Measurements from ENCODE around the gene TNRC6A. TPM values are rescaled to one million over a fixed set of nuclear protein-coding genes. Genes with fewer than 3 reads are reported as not detected.

The TNRC6A gene
- total and polyA plus RNA-seq, 2 of the 13 experiments (the other 11 are each of a cell fraction or from before 2014, with no cell fraction given): 30.9 to 43.6 TPM

GRCh38 chr16:24838554-24839266, 109.3 kb downstream of the TNRC6A start (continued):
- TF ChIP-seq ZNF101 (CRISPR knock-in tag; IDR thresholded peaks at IDR 0.05; ENCODE audit: borderline replicate concordance, low read depth): no peak
- no peak; the same call in 1 of the 2 replicates for TF ChIP-seq ZBTB10 (CRISPR knock-in tag; IDR thresholded peaks at IDR 0.05; ENCODE audit: borderline replicate concordance)
- TF ChIP-seq ATF4 (CRISPR knock-in tag; IDR thresholded peaks at IDR 0.05): no peak
- peak; percentile 80 for TF ChIP-seq FOSL2 (CRISPR knock-in tag; IDR thresholded peaks at IDR 0.05)
- TF ChIP-seq TGIF2 (CRISPR knock-in tag; IDR thresholded peaks at IDR 0.05): peak; percentile 54
- peak; percentile 62; the same call in 1 of the 2 replicates for TF ChIP-seq ELF3 (CRISPR knock-in tag; IDR thresholded peaks at IDR 0.05)
- TF ChIP-seq PLSCR1 (CRISPR knock-in tag; IDR thresholded peaks at IDR 0.05; ENCODE audit: borderline replicate concordance): no peak
- TF ChIP-seq XRCC5 (optimal IDR thresholded peaks at IDR 0.05; ENCODE audit: low read length): peak; percentile 36
- TF ChIP-seq SOX5 (CRISPR knock-in tag; IDR thresholded peaks at IDR 0.05; ENCODE audit: borderline replicate concordance): peak; percentile 60; the same call in 1 of the 2 replicates
- TF ChIP-seq TEAD3 (CRISPR knock-in tag; optimal IDR thresholded peaks at IDR 0.05; ENCODE audit: borderline replicate concordance): peak; percentile 2
- 0 out of 2 replicates have a peak, but pooled peaks have one; percentile 5 for TF ChIP-seq ZBTB7B (CRISPR knock-in tag; IDR thresholded peaks at IDR 0.05)
- TF ChIP-seq ARID5B (CRISPR knock-in tag; IDR thresholded peaks at IDR 0.05): peak; percentile 86
- 0 out of 2 replicates have a peak, but pooled peaks have one; percentile 15 for TF ChIP-seq ARHGAP35 (CRISPR knock-in tag; IDR thresholded peaks at IDR 0.05; ENCODE audit: borderline replicate concordance)
- TF ChIP-seq NFE2L2 (IDR thresholded peaks at IDR 0.05; ENCODE audit: low read length): peak; percentile 99
- TF ChIP-seq EP300 (IDR thresholded peaks at IDR 0.05; ENCODE audit: low read depth in 2 of 2, low read length in 2 of 2): peak in 1 of 2 experiments; percentile 63; a peak in 2 of 4 replicates
- peak; percentile 10; the same call in 1 of the 2 replicates for TF ChIP-seq EP300 (CRISPR knock-in tag; IDR thresholded peaks at IDR 0.05; ENCODE audit: borderline replicate concordance)
- TF ChIP-seq SOX6 (IDR thresholded peaks at IDR 0.05): no peak
- TF ChIP-seq SOX6 (CRISPR knock-in tag; IDR thresholded peaks at IDR 0.05): peak; percentile 70
- TF ChIP-seq PRPF4 (IDR thresholded peaks at IDR 0.05; ENCODE audit: low read depth, low read length, poor library complexity, severe bottlenecking): no peak
- TF ChIP-seq KLF16 (CRISPR knock-in tag; IDR thresholded peaks at IDR 0.05): no peak
- TF ChIP-seq SALL2 (CRISPR knock-in tag; IDR thresholded peaks at IDR 0.05): 0 out of 2 replicates have a peak, but pooled peaks have one; percentile 16
